Activated CD8-positive, alpha-beta memory T cell treated with anti-CD3 and anti-CD28 coated beads, Interleukin-2, amount 50 U/mL, for 48 hours (primary cell): ENCODE data around the gene L3MBTL4.
"Not testable (repeated sequence)": the region's sequence is repeated elsewhere in the genome, so short reads cannot be mapped to it uniquely, and the experiment has no call there.

Experiments
- DNase-seq: peaks from one replicate; pipeline ENCODE4 v3.0.0-alpha.2; 2020

The L3MBTL4 gene

GRCh38 chr18:6414723-6415417 lies at the start of gene L3MBTL4:
TSS of gene L3MBTL4 (minus strand) at chr18:6414911. CDS start at chr18:6311625, 103,286 bp downstream.
- no peak for DNase-seq

- DNase-seq: no peak
Observed at GRCh38 chr18:6452194-6452593, 37.5 kb upstream of the L3MBTL4 start.

GRCh38 chr18:6449213-6449612 lies 34.5 kb upstream of the L3MBTL4 start:
- DNase-seq: no peak

GRCh38 chr18:6444466-6445228 lies 29.9 kb upstream of the L3MBTL4 start:
- DNase-seq: no peak

GRCh38 chr18:6441200-6441599 lies 26.5 kb upstream of the L3MBTL4 start:
- DNase-seq: no peak

- no peak for DNase-seq
Observed at GRCh38 chr18:6437937-6438818, 23.5 kb upstream of the L3MBTL4 start.

- DNase-seq: no peak
Observed at GRCh38 chr18:6435731-6436130, 21.0 kb upstream of the L3MBTL4 start.

- no peak for DNase-seq
Observed at GRCh38 chr18:6434987-6435709, 20.4 kb upstream of the L3MBTL4 start.

- no peak for DNase-seq
Observed at GRCh38 chr18:6434481-6434880, 19.8 kb upstream of the L3MBTL4 start.

- DNase-seq: no peak
Observed at GRCh38 chr18:6431659-6432318, 17.1 kb upstream of the L3MBTL4 start.

GRCh38 chr18:6428851-6429395 lies 14.2 kb upstream of the L3MBTL4 start:
- no peak for DNase-seq

- DNase-seq: no peak
Observed at GRCh38 chr18:6427286-6427685, 12.6 kb upstream of the L3MBTL4 start.

- no peak for DNase-seq
Observed at GRCh38 chr18:6423289-6423688, 8.6 kb upstream of the L3MBTL4 start.

- peak; percentile 62 for DNase-seq
Observed at GRCh38 chr18:6414118-6414722, 491 bp downstream of the L3MBTL4 start.

- DNase-seq: no peak
Observed at GRCh38 chr18:6413579-6414117, 1.1 kb downstream of the L3MBTL4 start.

GRCh38 chr18:6412933-6413472 lies 1.7 kb downstream of the L3MBTL4 start:
- no peak for DNase-seq

- DNase-seq: no peak
Observed at GRCh38 chr18:6411382-6411781, 3.3 kb downstream of the L3MBTL4 start.

- no peak for DNase-seq
Observed at GRCh38 chr18:6409933-6410332, 4.8 kb downstream of the L3MBTL4 start.

- DNase-seq: not testable (repeated sequence)
Observed at GRCh38 chr18:6408543-6408942, 6.2 kb downstream of the L3MBTL4 start.

GRCh38 chr18:6406910-6407470 lies 7.7 kb downstream of the L3MBTL4 start:
- DNase-seq: no peak
